ENCODE results near the gene CITED2. TPM values are rescaled to one million over a fixed set of nuclear protein-coding genes. Genes with fewer than 3 reads are reported as not detected.

CITED2 gene
- total RNA-seq, 1 donor from 2014 or later: 421 TPM

DNA sequence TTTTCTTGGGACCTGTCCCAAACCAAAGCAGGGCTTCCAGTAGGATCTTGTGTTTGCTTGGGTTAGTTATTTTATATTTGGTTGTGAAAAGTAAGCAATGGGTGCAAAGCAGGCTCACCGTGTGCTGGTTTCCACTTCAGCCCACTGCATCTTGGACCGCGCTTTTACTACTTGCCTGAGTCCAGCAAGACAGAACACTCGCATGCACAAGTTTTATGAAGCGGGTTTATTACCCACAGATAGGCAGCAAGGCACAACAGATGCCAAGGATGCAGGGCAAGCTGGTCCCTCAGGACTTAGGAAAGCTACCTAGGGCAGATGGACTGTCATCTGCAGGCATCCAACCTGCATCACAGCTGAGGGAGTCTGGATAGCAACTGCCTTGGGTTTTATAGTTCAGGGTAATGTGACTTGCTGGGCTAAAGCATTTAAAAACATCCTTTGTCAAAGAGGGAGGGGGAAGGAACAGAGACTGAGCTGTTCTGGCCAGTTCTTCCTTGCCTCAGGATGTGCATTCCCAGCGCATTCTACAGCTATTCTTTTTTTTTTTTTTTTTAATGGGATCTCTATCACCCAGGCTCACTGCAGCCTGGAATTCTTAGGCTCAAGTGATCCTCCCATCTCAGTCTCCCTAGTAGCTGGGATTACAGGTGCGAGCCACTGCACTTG, 18.5 kb downstream of the CITED2 start:
- DNase-seq (ENCODE audit: extremely low spot score, unreplicated experiment): no peak
- Mint-ChIP-seq H3K4me3 (ENCODE audit: unreplicated experiment) (no peak overlapping the region), H3K36me3 (ENCODE audit: unreplicated experiment) (no peaks in the 10 kb centered on the region), H3K27me3 (ENCODE audit: unreplicated experiment) (no peaks in the 10 kb centered on the region), H3K27ac (ENCODE audit: unreplicated experiment) (no peak overlapping the region), H3K9me3 (ENCODE audit: unreplicated experiment) (peaks cover 4% of the 10 kb centered on the region), H3K4me1 (ENCODE audit: unreplicated experiment) (no peaks in the 10 kb centered on the region)
- TF ChIP-seq, protein P1, sequence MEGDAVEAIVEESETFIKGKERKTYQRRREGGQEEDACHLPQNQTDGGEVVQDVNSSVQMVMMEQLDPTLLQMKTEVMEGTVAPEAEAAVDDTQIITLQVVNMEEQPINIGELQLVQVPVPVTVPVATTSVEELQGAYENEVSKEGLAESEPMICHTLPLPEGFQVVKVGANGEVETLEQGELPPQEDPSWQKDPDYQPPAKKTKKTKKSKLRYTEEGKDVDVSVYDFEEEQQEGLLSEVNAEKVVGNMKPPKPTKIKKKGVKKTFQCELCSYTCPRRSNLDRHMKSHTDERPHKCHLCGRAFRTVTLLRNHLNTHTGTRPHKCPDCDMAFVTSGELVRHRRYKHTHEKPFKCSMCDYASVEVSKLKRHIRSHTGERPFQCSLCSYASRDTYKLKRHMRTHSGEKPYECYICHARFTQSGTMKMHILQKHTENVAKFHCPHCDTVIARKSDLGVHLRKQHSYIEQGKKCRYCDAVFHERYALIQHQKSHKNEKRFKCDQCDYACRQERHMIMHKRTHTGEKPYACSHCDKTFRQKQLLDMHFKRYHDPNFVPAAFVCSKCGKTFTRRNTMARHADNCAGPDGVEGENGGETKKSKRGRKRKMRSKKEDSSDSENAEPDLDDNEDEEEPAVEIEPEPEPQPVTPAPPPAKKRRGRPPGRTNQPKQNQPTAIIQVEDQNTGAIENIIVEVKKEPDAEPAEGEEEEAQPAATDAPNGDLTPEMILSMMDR (IDR thresholded peaks at IDR 0.05): no peak

DNA sequence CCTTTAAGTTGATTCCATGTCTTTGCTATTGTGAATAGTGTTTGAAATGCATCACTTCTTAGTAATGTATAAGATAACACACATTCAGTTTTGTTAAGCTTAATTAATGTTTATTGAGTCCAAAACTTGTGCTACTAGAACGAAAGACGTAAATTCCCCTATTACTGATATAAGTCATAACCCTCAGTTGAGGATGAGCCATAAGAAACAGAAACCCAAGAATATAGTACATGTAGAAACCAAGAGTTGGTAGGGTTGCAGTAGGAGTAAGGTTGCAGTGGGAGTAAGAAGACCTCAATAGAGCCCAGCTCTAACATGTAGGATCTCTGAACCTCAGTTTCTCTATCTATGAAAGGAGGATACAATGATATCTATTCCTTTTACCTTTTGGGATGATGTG, 19.3 kb downstream of the CITED2 start:
- TF ChIP-seq, protein P1 (IDR thresholded peaks at IDR 0.05): no peak
- no peak overlapping the region for H3K4me3 Mint-ChIP-seq (ENCODE audit: unreplicated experiment)
- H3K27ac Mint-ChIP-seq (ENCODE audit: unreplicated experiment): no peak overlapping the region
- peaks cover 4% of the 10 kb centered on the region for H3K9me3 Mint-ChIP-seq (ENCODE audit: unreplicated experiment)
- H3K4me1 Mint-ChIP-seq (ENCODE audit: unreplicated experiment): no peaks in the 10 kb centered on the region
- no peaks in the 10 kb centered on the region for H3K36me3 Mint-ChIP-seq (ENCODE audit: unreplicated experiment)
- DNase-seq (ENCODE audit: extremely low spot score, unreplicated experiment): no peak
- no peaks in the 10 kb centered on the region for H3K27me3 Mint-ChIP-seq (ENCODE audit: unreplicated experiment)

DNA sequence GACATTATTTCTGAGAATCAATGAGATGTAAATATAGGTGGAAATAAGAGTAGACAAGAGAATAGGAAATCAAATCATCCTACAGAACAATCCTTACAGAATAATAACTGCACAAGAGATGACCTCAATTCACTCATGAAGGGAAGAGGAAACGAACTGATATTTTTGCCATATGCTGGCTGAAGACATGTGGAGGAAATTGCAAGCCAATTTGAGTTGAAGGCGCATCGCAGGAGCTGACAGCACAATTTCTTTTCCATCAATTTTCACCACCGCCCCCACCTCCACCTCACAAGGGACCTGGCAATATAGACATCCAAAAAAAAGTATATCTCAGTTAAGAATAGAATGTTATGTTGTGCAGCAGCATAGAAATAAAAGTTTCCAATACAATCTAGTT, 20.3 kb downstream of the CITED2 start:
- TF ChIP-seq, protein P1 (IDR thresholded peaks at IDR 0.05): no peak
- Mint-ChIP-seq H3K27ac (ENCODE audit: unreplicated experiment) (no peak overlapping the region), H3K4me3 (ENCODE audit: unreplicated experiment) (no peak overlapping the region), H3K9me3 (ENCODE audit: unreplicated experiment) (peaks cover 4% of the 10 kb centered on the region), H3K36me3 (ENCODE audit: unreplicated experiment) (no peaks in the 10 kb centered on the region), H3K4me1 (ENCODE audit: unreplicated experiment) (no peaks in the 10 kb centered on the region), H3K27me3 (ENCODE audit: unreplicated experiment) (no peaks in the 10 kb centered on the region)
- no peak for DNase-seq (ENCODE audit: extremely low spot score, unreplicated experiment)

DNA sequence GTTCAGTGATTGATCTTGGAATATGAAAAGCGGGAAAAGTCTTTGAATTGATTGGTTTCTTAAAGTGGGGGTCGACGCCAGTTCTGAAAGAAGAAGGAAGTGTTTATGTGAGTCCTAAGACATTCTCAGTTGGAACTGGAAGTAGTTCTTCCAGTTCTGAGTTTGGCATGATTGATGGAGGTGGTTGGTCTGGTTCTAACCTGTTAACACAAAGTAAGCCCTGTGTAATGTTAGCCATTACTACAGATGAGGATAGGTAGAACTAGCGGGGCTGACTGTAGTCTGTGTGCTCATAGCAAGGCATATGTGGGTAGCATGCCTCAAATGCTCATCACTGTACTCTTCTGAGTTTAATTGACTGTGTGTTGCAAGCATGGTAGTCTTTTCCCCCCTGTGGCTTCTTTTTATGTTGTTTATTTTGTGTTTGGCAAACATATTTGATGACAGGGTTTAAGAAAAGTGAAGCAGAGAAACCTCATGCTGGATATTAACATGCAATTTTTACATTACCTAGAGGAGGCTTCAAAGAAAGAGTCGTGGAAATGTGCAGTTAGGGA, 24.9 kb downstream of the CITED2 start:
- no peaks in the 10 kb centered on the region for H3K9me3 Mint-ChIP-seq (ENCODE audit: unreplicated experiment)
- TF ChIP-seq, protein P1 (IDR thresholded peaks at IDR 0.05): no peak
- DNase-seq (ENCODE audit: extremely low spot score, unreplicated experiment): no peak
- no peaks in the 10 kb centered on the region for H3K27me3 Mint-ChIP-seq (ENCODE audit: unreplicated experiment)
- no peak overlapping the region for H3K4me3 Mint-ChIP-seq (ENCODE audit: unreplicated experiment)
- no peaks in the 10 kb centered on the region for H3K36me3 Mint-ChIP-seq (ENCODE audit: unreplicated experiment)
- no peak overlapping the region for H3K27ac Mint-ChIP-seq (ENCODE audit: unreplicated experiment)
- no peaks in the 10 kb centered on the region for H3K4me1 Mint-ChIP-seq (ENCODE audit: unreplicated experiment)

DNA sequence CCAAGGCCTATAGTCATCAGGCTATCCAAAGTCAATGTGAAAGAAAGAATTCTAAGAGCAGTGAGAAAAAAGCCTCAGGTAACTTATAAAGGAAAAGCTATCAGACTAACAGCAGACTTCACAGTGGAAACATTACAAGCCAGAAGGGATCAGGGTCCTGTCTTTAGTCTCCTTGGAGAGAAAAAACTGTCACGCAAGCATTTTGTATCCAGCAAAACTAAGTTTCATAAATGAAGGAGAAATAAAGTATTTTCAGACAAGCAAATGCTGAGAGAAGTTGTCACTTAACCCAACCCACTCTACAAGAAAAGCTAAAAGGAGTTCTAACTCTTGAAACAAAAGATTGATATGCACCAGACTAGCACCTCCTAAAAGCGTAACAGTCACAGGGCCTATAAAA, 28.1 kb downstream of the CITED2 start:
- H3K4me3 Mint-ChIP-seq (ENCODE audit: unreplicated experiment): no peak overlapping the region
- TF ChIP-seq, protein P1 (IDR thresholded peaks at IDR 0.05): no peak
- DNase-seq (ENCODE audit: extremely low spot score, unreplicated experiment): no peak
- no peaks in the 10 kb centered on the region for H3K9me3 Mint-ChIP-seq (ENCODE audit: unreplicated experiment)
- no peaks in the 10 kb centered on the region for H3K27me3 Mint-ChIP-seq (ENCODE audit: unreplicated experiment)
- H3K4me1 Mint-ChIP-seq (ENCODE audit: unreplicated experiment): no peaks in the 10 kb centered on the region
- no peaks in the 10 kb centered on the region for H3K36me3 Mint-ChIP-seq (ENCODE audit: unreplicated experiment)
- H3K27ac Mint-ChIP-seq (ENCODE audit: unreplicated experiment): no peak overlapping the region

Data from osteocyte (in vitro differentiated cells).